NCI-H2196 (cell line): Measurements from ENCODE around the gene POLH.
A peak's percentile ranks its signal among the peaks of the same experiment; 100 is the strongest.
"Not testable (repeated sequence)": the region's sequence is repeated elsewhere in the genome, so short reads cannot be mapped to it uniquely, and the experiment has no call there.

Source experiments
- DNase-seq: peaks from one replicate; lab custom pipeline; 2025; ENCODE audit not compliant: unreplicated experiment; lab: John Stamatoyannopoulos, UW

POLH gene

DNA sequence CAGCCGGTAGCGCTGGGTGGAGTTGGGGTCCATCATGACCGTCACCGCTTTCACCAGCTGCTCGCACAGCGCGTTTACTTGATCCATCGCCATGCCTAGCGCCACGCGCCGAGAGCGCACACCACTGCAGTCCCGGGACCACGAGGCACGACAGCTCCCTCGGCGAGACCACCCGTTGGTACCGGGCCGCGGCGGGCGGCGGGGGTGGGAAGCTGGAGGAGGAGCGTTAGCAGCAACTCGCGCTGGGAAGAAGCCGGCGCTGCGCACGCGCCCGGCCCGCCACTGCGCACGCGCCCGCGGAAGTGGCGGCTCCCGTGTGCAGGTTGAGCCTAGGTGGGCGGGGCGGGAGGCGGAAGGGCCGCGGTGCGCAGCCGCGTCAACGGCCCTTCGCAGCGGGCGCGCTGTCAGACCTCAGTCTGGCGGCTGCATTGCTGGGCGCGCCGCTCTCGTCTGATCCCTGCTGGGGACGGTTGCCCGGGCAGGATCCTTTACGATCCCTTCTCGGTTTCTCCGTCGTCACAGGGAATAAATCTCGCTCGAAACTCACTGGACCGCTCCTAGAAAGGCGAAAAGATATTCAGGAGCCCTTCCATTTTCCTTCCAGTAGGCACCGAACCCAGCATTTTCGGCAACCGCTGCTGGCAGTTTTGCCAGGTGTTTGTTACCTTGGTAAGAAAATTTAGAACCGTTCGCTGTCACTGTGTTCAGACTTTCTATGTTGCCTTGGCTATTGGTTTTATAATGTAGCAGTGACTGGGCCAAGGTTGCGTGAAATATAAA lies at the start of gene POLH, which contains the start of gene XPO5:
Gene POLH, plus strand, starts transcription at position 414 of the 780 bp plus-strand sequence. CDS start 6,135 bp downstream, outside the sequence.
Gene XPO5, minus strand, starts transcription at position 267 of the 780 bp plus-strand sequence. Its CDS starts 174 bp downstream, at position 93.
- peak; percentile 94 for DNase-seq

DNA sequence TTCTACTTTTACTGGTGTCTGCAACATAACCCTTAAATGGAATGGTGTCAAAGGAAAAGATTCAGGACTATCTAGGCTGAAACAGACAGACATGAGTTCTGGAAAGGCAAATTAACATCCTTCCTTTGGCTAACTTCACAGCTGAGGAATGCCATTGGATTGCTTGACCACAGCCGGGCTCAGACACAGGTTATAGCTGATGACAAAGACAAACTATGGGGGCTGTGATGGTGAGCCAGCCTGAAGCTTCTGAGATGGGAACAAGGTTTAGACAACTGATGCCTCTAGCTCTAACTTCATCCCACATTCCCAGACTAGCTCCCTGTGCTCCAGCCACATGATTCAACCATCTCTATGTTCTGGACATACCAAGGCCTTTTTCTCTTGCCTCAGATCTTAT lies 43.8 kb upstream of the POLH start:
- no peak for DNase-seq

DNA sequence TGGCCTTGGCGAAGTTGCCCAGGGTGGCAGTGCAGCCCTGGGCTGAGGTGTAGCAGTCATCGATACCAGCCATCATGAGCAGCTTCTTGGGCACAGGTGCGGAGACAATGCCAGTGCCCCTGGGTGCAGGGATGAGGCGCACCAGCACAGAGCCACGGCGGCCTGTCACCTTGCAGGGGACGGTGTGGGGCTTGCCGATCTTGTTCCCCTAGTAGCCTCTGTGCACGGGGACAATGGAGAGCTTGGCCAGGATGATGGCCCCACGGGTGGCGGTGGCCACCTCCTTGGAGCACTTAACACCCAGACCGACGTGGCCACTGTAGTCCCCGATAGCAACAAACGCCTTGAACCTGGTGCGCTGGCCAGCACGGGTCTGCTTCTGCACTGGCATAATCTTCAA lies 37.0 kb upstream of the POLH start:
- not testable (repeated sequence) for DNase-seq

DNA sequence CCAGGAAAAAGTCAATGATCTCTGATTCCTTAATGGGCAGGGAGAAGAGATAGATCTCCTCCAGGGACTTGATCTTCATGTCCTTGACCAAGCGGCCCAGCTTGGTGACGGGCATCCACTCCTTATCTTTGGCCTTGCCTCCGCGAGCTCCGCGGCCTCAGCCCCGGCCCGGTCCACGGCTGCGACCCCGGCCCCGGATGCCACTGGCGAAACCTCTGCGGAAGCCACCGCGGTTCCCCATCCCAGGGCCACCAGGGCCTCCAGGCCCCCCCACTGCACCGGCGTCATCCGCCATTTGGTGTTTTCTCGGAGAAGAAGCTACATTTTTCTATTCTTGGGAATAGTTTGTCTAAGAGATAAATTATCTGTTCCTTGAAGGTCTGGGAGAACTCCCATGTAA lies 36.6 kb upstream of the POLH start:
- not testable (repeated sequence) for DNase-seq

DNA sequence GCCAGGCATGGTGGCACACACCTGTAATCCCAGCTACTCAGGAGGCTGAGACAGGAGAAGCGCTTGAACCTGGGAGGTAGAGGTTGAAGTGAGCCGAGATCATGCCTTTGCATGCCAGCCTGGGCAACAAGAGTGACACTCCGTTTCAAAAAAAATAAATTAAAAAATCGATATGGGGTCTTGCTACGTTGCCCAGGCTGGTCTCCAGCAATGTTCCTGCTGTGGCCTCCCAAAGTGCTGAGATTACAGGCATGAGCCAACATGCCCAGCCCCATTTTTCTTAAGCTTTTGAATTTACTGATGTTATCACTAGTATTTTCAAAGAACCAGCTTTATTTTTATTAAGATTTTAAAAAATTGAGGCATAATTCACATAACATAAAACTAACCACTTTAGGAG lies 35.5 kb upstream of the POLH start:
- no peak for DNase-seq

DNA sequence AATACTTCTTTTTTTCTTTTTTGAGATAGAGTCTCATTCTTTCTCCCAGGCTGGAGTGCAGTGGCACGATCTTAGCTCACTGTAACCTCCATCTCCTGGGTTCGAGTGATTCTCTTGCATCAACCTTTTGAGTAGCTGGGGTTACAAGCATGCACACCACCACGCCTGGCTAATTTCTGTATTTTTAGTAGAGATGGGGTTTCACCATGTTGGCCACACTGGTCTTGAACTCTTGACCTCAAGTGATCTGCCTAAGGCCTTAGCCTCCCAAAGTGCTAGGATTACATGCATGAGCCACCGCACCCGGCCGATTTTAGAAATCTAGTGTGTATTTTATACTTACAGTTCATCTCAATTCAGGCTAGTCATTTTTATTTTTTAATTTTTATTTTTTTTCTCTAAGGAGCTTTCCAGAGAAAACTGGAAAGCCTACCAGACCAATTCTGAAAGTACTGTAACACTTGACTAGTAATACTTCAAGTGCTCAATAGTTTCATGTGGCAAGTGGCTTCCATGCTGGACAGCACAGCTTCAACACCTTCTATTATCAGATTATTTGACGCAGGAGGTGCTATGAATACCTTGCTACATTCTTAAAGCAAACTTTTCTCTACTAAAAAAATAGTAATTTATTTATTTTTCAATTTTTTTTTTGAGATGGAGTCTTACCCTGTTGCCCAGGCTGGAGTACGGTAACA lies 34.1 kb upstream of the POLH start:
- DNase-seq: no peak

DNA sequence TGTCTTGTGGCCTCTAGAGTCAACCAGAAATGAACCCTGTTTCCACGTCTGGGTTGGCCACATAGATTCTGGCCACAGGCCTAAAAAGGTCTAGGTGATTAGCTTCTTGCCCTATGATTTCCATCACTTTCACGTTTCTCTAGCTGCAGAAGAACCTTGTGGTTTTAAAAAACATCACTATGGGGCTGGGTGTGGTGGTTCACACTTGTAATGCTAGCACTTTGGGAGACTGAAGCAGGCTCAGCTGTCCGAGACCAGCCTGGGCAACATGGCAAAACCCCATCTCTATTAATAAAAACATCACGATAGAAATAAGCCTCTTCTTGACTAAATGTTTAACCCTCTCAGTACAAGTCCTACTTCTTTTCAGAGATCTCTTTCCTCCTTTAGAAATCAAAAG lies 31.5 kb upstream of the POLH start:
- DNase-seq: no peak

DNA sequence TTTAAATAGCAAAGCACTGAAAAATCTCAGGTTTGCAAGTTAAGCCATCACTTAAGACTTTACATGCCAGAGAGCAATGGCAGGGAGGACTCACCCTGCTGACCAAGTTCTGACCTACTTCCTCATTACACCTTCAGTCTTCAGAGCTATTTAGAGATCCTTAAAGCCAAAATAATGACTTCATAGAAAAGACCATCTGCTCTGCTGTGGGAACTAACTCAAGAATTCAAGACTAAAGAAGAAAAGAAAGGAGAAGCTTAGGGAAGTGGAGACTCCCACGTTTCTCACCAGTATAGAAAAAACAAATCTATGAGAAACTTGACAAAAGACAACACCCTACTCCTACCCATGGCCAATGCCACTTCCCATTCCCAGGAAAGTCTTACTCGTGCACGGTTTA lies 28.8 kb upstream of the POLH start:
- DNase-seq: no peak

DNA sequence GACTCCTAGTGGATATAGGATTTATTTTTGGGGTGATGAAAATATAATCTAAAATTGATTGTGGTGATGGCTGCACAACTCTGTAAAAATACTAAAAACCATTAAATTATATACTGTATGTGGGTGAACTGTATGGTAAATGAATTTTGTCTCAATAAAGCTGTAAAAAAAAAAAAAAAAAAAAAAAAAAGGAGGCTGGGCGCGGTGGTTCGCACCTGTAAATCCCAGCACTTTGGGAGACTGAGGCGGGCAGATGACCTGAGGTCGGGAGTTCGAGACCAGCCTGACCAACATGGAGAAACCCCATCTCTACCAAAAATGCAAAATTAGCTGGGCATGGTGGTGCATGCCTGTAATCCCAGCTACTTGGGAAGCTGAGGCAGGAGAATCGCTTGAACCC lies 18.4 kb upstream of the POLH start:
- not testable (repeated sequence) for DNase-seq

DNA sequence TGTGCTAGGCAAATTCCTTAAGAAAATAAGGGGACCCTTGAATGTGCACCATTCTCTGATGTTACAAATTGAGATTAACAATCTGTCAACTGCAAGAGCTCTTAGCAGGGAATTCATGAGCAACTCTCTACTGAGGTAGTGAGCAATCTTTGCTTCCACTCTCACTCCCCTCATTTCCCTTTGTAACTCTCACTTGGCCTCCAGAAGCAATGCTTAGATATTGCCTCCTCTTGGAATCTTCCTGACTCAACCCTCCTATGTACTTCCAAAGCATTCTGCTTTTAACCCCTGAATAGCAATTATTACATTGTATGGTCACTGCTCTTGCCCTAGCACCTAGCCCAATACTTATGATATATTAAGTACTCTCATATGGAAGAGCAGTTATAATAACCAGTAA lies 16.7 kb upstream of the POLH start:
- no peak for DNase-seq

DNA sequence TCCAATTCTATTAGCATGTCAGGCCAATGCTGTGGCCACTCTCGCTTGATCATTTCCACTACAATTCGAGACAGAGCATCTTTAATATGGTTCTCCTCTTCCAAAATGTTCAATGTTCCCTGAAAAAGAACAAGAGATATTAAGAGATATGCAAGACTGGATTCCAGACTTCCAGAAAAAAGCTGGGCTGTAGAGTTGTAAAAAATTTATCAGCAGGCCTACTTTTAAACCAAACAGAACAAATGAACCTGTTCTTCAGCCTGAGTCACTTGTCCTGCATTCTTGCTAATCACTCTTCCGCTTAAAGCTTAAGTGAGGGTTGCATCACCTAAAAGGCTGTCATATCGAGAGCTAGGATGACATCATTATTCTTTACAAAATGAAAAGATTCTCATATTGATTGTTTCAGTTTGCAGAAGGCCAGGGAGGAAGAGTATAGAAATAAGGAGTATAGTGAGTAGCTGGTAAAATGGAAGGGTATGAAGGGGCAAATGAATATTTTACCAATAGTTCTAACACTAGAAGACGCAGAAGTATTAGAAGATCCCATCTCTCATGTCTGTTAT lies 5.0 kb upstream of the POLH start:
- no peak for DNase-seq

DNA sequence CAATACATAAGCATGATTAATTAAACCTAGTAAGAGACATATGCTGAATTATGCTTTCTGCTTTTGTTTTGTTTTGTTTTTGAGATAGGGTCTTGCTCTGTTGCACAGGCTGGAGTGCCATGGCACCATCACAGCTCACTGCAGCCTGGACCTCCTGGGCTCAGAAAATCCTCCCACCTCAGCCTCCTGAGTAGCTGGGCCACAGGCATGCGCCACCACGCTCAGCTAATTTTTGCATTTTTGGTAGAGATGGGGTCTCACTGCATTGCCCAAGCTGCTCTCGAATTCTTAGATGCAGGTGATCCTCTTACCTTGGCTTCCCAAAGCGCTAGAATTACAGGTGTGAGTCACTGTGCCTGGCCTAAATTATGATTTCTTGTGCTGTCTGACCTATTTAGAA lies 4.0 kb upstream of the POLH start:
- no peak for DNase-seq

DNA sequence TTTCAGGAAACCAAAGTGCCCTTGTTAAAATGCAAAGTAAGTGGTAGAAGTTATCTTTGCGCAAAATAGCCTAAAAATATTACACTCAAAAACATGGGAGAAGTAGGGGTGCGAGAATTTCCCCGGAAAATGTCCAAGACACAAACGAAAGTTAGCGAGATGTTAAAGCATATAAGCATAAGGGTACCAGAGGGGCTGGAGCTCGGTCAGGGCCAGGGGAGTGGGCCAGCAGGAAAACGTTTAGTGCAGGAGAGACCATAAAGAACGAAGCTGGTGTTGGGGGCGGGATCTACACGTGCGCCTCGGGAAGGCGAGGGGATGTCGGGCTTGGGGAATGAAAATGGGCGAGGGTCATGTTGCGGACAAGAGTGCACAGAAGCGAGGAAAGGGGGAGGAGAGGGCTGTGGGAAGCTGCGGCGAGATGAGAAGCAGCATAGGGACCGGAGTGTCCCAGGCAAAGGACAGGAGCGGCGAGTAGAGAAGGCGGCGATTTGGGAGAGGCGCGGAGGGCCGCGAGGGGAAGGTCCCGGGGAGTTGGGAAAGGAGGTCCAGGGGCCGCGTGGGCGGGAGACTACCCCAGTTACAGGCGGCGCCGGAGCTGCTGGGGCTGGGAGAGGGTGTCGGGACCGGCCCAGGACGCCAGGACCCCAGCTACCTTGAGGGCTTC lies 747 bp upstream of the POLH start:
- no peak for DNase-seq

DNA sequence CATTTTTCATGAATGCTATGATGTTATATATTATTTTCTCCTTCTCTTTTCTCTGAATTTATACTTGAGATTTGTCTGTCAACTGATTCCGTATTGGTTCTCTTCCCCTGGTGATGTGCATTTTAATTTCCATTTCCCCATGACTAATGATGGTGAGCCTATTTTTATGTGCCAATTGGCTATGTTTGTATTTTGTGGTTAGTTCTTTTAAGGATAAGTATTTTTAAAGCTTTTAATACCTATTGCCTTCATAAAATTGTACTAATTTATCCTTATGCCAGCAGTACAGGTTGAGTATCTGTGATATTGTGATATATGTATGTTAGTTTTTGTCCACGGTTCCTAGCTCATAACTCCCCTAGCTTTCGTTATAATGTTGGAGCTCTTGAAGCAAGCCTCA lies 2.8 kb downstream of the POLH start:
- DNase-seq: no peak

DNA sequence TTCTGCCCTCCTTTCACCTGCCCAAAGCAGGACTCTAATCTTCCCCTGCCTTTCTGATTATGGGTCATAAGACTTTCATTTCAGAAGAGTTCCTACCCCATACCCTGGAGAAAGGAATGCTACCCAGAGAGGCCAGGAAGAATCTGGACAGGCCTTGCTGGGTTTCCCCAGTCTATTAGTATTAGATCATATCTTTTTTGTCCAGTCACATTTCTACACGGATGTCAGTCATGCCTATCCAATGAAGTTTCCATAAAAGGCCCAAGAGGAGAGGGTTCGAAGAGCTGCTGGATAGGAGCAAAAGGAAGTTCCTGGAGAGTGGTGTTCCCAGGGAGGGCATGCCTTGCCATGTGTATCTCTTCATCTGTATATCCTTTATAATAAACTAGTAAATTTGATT lies 3.2 kb downstream of the POLH start:
- DNase-seq: no peak

DNA sequence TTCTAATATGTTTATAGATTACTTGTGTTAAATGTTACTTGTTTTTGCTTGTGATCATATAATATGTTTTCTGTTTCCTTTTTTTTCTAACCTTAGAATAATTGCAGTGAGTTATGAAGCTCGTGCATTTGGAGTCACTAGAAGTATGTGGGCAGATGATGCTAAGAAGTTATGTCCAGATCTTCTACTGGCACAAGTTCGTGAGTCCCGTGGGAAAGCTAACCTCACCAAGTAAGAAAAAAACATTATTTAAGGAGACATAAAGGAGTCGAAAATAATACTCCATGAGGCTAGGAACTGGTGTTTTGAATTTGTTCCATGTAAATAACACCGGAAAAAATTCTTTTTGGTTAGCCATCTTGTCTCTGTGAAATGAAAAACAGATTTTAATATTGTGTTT lies 6.9 kb downstream of the POLH start:
- DNase-seq: no peak

DNA sequence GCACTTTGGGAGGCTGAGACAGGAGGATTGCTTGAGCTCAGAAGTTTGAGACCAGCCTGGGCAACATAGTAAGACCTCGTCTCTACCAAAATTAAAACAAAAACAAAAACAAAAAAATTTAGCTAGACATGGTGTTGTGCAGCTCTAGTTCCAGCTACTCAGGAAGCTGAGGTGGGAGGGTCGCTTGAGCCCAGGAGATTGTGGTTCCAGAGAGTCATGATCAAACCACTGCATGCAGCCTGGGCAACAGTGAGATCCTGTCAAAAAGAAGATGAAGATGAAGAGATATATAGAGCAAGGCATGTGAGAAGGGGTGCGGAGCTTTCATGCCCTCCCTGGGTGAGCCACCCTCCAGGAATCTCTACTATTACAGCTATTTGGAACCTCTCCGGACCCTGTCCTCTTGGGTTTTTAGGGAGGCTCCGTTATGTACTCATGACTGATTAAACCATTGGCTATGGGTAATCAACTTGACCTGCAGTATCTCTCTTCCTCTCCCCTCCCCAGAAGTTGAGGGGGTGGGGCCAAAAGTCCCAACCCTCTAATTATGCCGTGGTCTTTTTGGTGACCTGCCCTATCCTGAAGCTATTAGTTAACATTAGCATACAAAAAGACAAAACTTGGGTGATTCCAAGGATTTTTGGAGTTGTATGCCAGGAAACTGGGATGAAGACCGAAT lies 9.0 kb downstream of the POLH start:
- no peak for DNase-seq

DNA sequence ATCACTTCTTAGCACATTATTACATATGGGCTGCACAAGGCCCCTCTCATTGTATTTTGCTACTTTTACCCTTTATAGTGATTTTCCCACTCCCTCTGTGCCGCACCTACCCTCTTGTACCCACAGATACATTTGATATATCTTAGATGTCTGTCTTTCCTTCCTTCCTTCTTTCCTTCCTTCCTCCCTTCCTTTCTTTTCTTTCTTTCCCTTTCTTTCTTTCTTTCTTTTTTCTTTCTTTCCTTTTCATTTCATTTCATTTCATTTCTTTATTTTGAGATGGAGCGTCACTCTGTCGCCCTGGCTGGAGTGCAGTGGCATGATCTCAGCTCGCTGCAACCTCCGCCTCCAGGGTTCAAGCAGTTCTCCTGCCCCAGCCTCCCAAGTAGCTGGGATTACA lies 12.2 kb downstream of the POLH start:
- no peak for DNase-seq

DNA sequence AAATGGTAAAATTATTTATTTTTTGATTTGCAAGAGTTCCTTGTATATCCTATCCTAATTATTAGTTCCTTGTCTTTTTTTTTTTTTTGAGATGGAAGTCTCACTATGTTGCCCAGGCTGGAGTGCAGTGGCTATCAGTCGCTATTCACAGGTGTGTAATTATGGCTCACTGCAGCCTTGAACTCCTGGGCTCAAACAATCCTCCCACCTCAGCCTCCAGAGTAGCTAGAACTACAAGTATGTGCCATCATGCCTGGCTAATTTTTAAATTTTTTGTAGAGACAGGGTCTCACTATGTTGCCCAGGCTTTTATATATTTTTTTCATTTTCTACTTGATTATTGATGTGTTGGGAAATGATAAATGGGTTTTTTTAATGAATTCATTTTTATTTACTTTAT lies 13.6 kb downstream of the POLH start:
- DNase-seq: not testable (repeated sequence)

DNA sequence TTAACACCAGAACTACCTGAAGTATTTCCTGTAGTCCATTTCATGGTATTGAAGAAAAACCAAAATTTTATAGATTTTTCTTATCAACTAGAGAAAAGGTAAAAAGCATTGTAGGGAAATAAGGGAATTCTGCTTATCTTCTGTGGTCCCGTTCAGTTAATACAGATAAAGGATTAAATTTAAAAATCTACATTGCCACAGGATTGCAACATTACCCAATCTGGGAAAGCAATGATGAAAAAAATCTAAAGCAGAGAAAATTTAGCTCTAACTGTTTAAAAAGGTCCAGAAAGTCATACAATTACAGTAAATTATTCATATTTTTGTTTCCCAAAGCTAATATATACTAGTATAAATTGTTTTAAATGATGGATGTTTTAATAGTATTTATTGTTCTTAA lies 18.0 kb downstream of the POLH start:
- DNase-seq: no peak

DNA sequence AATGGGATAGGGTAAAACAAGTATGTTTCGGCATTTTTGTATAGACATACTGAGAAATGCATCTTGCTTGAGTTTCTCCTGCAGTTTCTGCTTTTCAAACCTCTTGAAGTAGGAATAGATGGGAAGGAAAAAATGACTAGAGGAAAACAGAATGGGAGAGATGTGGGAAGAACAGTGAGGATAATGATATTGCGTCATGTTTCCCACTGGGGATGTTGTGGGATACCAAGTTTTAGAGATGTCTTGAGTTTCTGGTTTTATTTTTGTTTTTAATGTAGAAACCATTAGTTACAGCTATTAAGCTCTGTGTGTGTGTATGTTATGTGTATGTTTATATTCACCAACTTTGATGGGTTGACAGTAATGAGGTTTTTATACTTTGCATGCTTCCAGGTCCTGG lies 24.6 kb downstream of the POLH start:
- DNase-seq: no peak
